Measurements from ENCODE around the gene CTBP2. TPM values are rescaled to one million over a fixed set of nuclear protein-coding genes. Genes with fewer than 3 reads are reported as not detected.
A peak's percentile ranks its signal among the peaks of the same experiment; 100 is the strongest.

CTBP2 gene
- total and polyA plus RNA-seq, 4 donors = 19.2 to 80.6 (median 63.2) TPM

- H3K36me3 ChIP-seq (ENCODE audit: control insufficient read depth in 4 of 4, insufficient read depth in 4 of 4, low read length in 4 of 4) = peaks cover 0 to 6% (median 2%) of the 10 kb centered on the region in 4 donors
- H3K27ac ChIP-seq (ENCODE audit: low read depth in 1 of 2, low read length in 1 of 2) = no peak overlapping the region
- ATAC-seq (ENCODE audit: insufficient read depth, low FRiP score) = no peak
- no peak for TF ChIP-seq CTCF (IDR thresholded peaks at IDR 0.05; ENCODE audit: control extremely low read depth, extremely low read depth)
- H3K9me3 ChIP-seq (ENCODE audit: control insufficient read depth in 4 of 4, insufficient read depth in 3 of 4, low read length in 3 of 4) = no peaks in the 10 kb centered on the region
- DNase-seq = no peak
- H3K4me1 ChIP-seq (ENCODE audit: control insufficient read depth in 5 of 5, insufficient read depth in 5 of 5, low read length in 5 of 5) = peaks cover 1 to 26% (median 8%) of the 10 kb centered on the region in 5 donors
- no peak overlapping the region for H3K4me3 ChIP-seq
- H3K9ac ChIP-seq (ENCODE audit: insufficient read depth in 1 of 2, low read length in 2 of 2) = no peak overlapping the region
- no peaks in the 10 kb centered on the region for H3K27me3 ChIP-seq (ENCODE audit: control insufficient read depth in 3 of 3, insufficient read depth in 3 of 3, low read length in 2 of 3)
- WGBS, 2 donors = 75 to 92% methylated on average over 6 of the region's 6 CpGs
These were observed 208.2 kb downstream of the CTBP2 start for GRCh38 chr10:124952123-124952522.

GRCh38 chr10:124949543-124949942, 210.8 kb downstream of the CTBP2 start:
- peaks cover 0 to 8% (median 2%) of the 10 kb centered on the region in 4 donors for H3K36me3 ChIP-seq (ENCODE audit: control insufficient read depth in 4 of 4, insufficient read depth in 4 of 4, low read length in 4 of 4)
- TF ChIP-seq CTCF (IDR thresholded peaks at IDR 0.05; ENCODE audit: control extremely low read depth, extremely low read depth) = no peak
- H3K4me3 ChIP-seq = no peak overlapping the region
- H3K4me1 ChIP-seq (ENCODE audit: control insufficient read depth in 5 of 5, insufficient read depth in 5 of 5, low read length in 5 of 5) = peaks cover 6 to 28% (median 8%) of the 10 kb centered on the region in 5 donors
- H3K27me3 ChIP-seq (ENCODE audit: control insufficient read depth in 3 of 3, insufficient read depth in 3 of 3, low read length in 2 of 3) = no peaks in the 10 kb centered on the region
- no peak overlapping the region for H3K9ac ChIP-seq (ENCODE audit: insufficient read depth in 1 of 2, low read length in 2 of 2)
- H3K27ac ChIP-seq (ENCODE audit: low read depth in 1 of 2, low read length in 1 of 2) = no peak overlapping the region
- ATAC-seq (ENCODE audit: insufficient read depth, low FRiP score) = no peak
- DNase-seq = no peak
- WGBS, 2 donors = 92 to 95% methylated on average over 5 of the region's 5 CpGs
- no peaks in the 10 kb centered on the region for H3K9me3 ChIP-seq (ENCODE audit: control insufficient read depth in 4 of 4, insufficient read depth in 3 of 4, low read length in 3 of 4)

- Histone ChIP-seq H3K4me1 (ENCODE audit: control insufficient read depth in 5 of 5, insufficient read depth in 5 of 5, low read length in 5 of 5) (peaks cover 6 to 40% (median 22%) of the 10 kb centered on the region in 5 donors), H3K36me3 (ENCODE audit: control insufficient read depth in 4 of 4, insufficient read depth in 4 of 4, low read length in 4 of 4) (peaks cover 0 to 8% (median 2%) of the 10 kb centered on the region in 4 donors), H3K27me3 (ENCODE audit: control insufficient read depth in 3 of 3, insufficient read depth in 3 of 3, low read length in 2 of 3) (no peaks in the 10 kb centered on the region), H3K4me3 (no peak overlapping the region), H3K9me3 (ENCODE audit: control insufficient read depth in 4 of 4, insufficient read depth in 3 of 4, low read length in 3 of 4) (no peaks in the 10 kb centered on the region), H3K9ac (ENCODE audit: insufficient read depth in 1 of 2, low read length in 2 of 2) (no peak overlapping the region), H3K27ac (ENCODE audit: low read depth in 1 of 2, low read length in 1 of 2) (peak overlapping the region in 1 of 2 donors; percentile 48)
- WGBS, 2 donors = 71 to 80% methylated on average over 2 of the region's 2 CpGs
- no peak for ATAC-seq (ENCODE audit: insufficient read depth, low FRiP score)
- DNase-seq = no peak
- no peak for TF ChIP-seq CTCF (IDR thresholded peaks at IDR 0.05; ENCODE audit: control extremely low read depth, extremely low read depth)
These were observed 213.4 kb downstream of the CTBP2 start for GRCh38 chr10:124946945-124947344.

GRCh38 chr10:124944982-124945381, 215.4 kb downstream of the CTBP2 start:
- peaks cover 6 to 37% (median 22%) of the 10 kb centered on the region in 5 donors for H3K4me1 ChIP-seq (ENCODE audit: control insufficient read depth in 5 of 5, insufficient read depth in 5 of 5, low read length in 5 of 5)
- H3K4me3 ChIP-seq = no peak overlapping the region
- no peak for DNase-seq
- H3K9me3 ChIP-seq (ENCODE audit: control insufficient read depth in 4 of 4, insufficient read depth in 3 of 4, low read length in 3 of 4) = no peaks in the 10 kb centered on the region
- peak overlapping the region in 1 of 2 donors; percentile 76 for H3K27ac ChIP-seq (ENCODE audit: low read depth in 1 of 2, low read length in 1 of 2)
- H3K27me3 ChIP-seq (ENCODE audit: control insufficient read depth in 3 of 3, insufficient read depth in 3 of 3, low read length in 2 of 3) = no peaks in the 10 kb centered on the region
- no peak overlapping the region for H3K9ac ChIP-seq (ENCODE audit: insufficient read depth in 1 of 2, low read length in 2 of 2)
- TF ChIP-seq CTCF (IDR thresholded peaks at IDR 0.05; ENCODE audit: control extremely low read depth, extremely low read depth) = no peak
- WGBS, 2 donors = 51 to 77% methylated on average over 2 of the region's 2 CpGs
- ATAC-seq (ENCODE audit: insufficient read depth, low FRiP score) = no peak
- peaks cover 0 to 8% (median 2%) of the 10 kb centered on the region in 4 donors for H3K36me3 ChIP-seq (ENCODE audit: control insufficient read depth in 4 of 4, insufficient read depth in 4 of 4, low read length in 4 of 4)
